Measurements from ENCODE around the gene TMEM147.

GRCh38 chr19:35552534-35553384 lies 7.3 kb downstream of the TMEM147 start:
- TF ChIP-seq CTCF (IDR thresholded peaks at IDR 0.05; ENCODE audit: borderline replicate concordance, extremely low read depth, low read length, poor library complexity, severe bottlenecking) = no peak
- TF ChIP-seq EZH2 (IDR thresholded peaks at IDR 0.05; ENCODE audit: borderline replicate concordance, low read depth, low read length, severe bottlenecking) = no peak

Measured in DND-41 (cell line).